IMR-90 (cell line): Measurements from ENCODE around the gene C22orf31. TPM values are rescaled to one million over a fixed set of nuclear protein-coding genes. Genes with fewer than 3 reads are reported as not detected.

Experiments used
- ATAC-seq: fragments of 200-7000 bp; cut with Tn5 transposase; 2 replicates; pipeline ENCODE4 v1.9.1; 2020; ENCODE audit warnings: low read depth, mild to moderate bottlenecking, moderate library complexity
- BruUV-seq: library from RNA; stranded (reverse); fragments of 400-500 nt; replicated peaks from 2 replicates; lab custom pipeline; 2021; lab: Mats Ljungman, UMichigan
- CTCF ChIA-PET: fragments of 300-600 bp; formaldehyde crosslinking; extraction: SDS; loops from one replicate; lab custom pipeline; 2021; ENCODE audit warnings: antibody characterized with exemption; lab: Yijun Ruan, JAX
- POLR2A ChIA-PET: fragments of 300-600 bp; sonication (Branson Sonifier 250); formaldehyde crosslinking; loops from one replicate; lab custom pipeline; 2022; ENCODE audit warnings: antibody characterized with exemption; ENCODE audit not compliant: unreplicated experiment; lab: Charles Lee
- DNase-seq: peaks from one replicate; pipeline ENCODE4 v3.0.0; 2013
- H2AFZ ChIP-seq: replicated peaks from 2 replicates; pipeline ENCODE3; 2013; ENCODE audit warnings: low read length, mild to moderate bottlenecking; ENCODE audit not compliant: poor library complexity
- H2AK5ac ChIP-seq: 2 replicates; pipeline ENCODE4 v1.6.1; 2013; ENCODE audit warnings: low read depth, low read length, inconsistent platforms
- H2AK9ac ChIP-seq: replicated peaks from 2 replicates; pipeline ENCODE3; 2013; ENCODE audit warnings: mild to moderate bottlenecking, low read depth, low read length, moderate library complexity; ENCODE audit not compliant: poor library complexity
- H2BK120ac ChIP-seq: 2 replicates; pipeline ENCODE4 v1.6.1; 2013; ENCODE audit warnings: low read depth, low read length, inconsistent platforms
- H2BK15ac ChIP-seq: 3 replicates; pipeline ENCODE4 v1.6.1; 2013; ENCODE audit warnings: low read depth, low read length, inconsistent platforms
- H2BK20ac ChIP-seq: 2 replicates; pipeline ENCODE4 v1.6.1; 2013; ENCODE audit warnings: low read depth, mild to moderate bottlenecking, inconsistent platforms, low read length, moderate library complexity
- H2BK5ac ChIP-seq: 2 replicates; pipeline ENCODE4 v1.6.1; 2013; ENCODE audit warnings: mild to moderate bottlenecking, low read depth, low read length, inconsistent platforms; ENCODE audit not compliant: poor library complexity, severe bottlenecking
- H3K14ac ChIP-seq: replicated peaks from 2 replicates; pipeline ENCODE4 v1.6.1; 2013; ENCODE audit warnings: low read depth, low read length, inconsistent platforms
- H3K18ac ChIP-seq: 2 replicates; pipeline ENCODE4 v1.6.1; 2013; ENCODE audit warnings: low read depth, low read length, control low read depth
- H3K23ac ChIP-seq: 2 replicates; pipeline ENCODE4 v1.6.1; 2013; ENCODE audit warnings: low read depth, low read length, inconsistent platforms
- H3K27ac ChIP-seq: 2 replicates; pipeline ENCODE4 v1.5.1; 2013; ENCODE audit warnings: mild to moderate bottlenecking, control low read depth, low read length; ENCODE audit not compliant: insufficient read depth
- H3K27me3 ChIP-seq: 2 replicates; pipeline ENCODE4 v1.6.1; 2013; ENCODE audit warnings: low read length; ENCODE audit not compliant: control insufficient read depth, insufficient read depth
- H3K36me3 ChIP-seq: 2 replicates; pipeline ENCODE4 v1.6.1; 2013; ENCODE audit warnings: low read length, mixed read lengths; ENCODE audit not compliant: control insufficient read depth, insufficient read depth
- H3K4ac ChIP-seq: 2 replicates; pipeline ENCODE4 v1.6.1; 2013; ENCODE audit warnings: low read depth, low read length, inconsistent platforms
- H3K4me1 ChIP-seq: 2 replicates; pipeline ENCODE4 v1.6.1; 2013; ENCODE audit warnings: low read length, mixed read lengths; ENCODE audit not compliant: control insufficient read depth, insufficient read depth
- H3K4me2 ChIP-seq: 2 replicates; pipeline ENCODE4 v1.6.1; 2013; ENCODE audit warnings: low read depth, mild to moderate bottlenecking, control low read depth, low read length, moderate library complexity
- H3K4me3 ChIP-seq: 2 replicates; pipeline ENCODE4 v1.5.1; 2013; ENCODE audit warnings: low read depth, mild to moderate bottlenecking, control low read depth, low read length, moderate library complexity; ENCODE audit not compliant: insufficient read depth
- H3K56ac ChIP-seq: 2 replicates; pipeline ENCODE4 v1.6.1; 2013; ENCODE audit warnings: low read length, inconsistent platforms; ENCODE audit not compliant: insufficient read depth; ENCODE audit errors: extremely low read depth
- H3K79me1 ChIP-seq, 2 experiments: 2 replicates each; pipeline ENCODE4 v1.6.1; 2013; ENCODE audit warnings: low read length in 2 of 2, inconsistent platforms in 1 of 2, low read depth in 1 of 2
- H3K9ac ChIP-seq: 2 replicates; pipeline ENCODE4 v1.6.1; 2013; ENCODE audit warnings: low read depth, low read length, control low read depth
- H3K9me1 ChIP-seq: 2 replicates; pipeline ENCODE4 v1.6.1; 2013; ENCODE audit warnings: low read length, inconsistent platforms; ENCODE audit not compliant: insufficient read depth
- H3K9me3 ChIP-seq: 2 replicates; pipeline ENCODE4 v1.6.1; 2013; ENCODE audit warnings: low read length; ENCODE audit not compliant: control insufficient read depth, insufficient read depth
- H4K20me1 ChIP-seq: 2 replicates; pipeline ENCODE4 v1.6.1; 2013; ENCODE audit warnings: low read length, inconsistent platforms; ENCODE audit not compliant: insufficient read depth
- H4K5ac ChIP-seq: 2 replicates; pipeline ENCODE4 v1.6.1; 2013; ENCODE audit warnings: mild to moderate bottlenecking, low read depth, low read length, control low read depth
- H4K8ac ChIP-seq, 2 experiments: 2 replicates each; pipeline ENCODE4 v1.6.1; 2013; ENCODE audit warnings: low read depth in 2 of 2, low read length in 2 of 2, control low read depth in 1 of 2, inconsistent platforms in 1 of 2
- H4K91ac ChIP-seq: 2 replicates; pipeline ENCODE4 v1.6.1; 2013; ENCODE audit warnings: low read depth, low read length, inconsistent platforms; ENCODE audit not compliant: insufficient read depth
- BHLHE40 ChIP-seq: fragments of 150-350 bp; IDR thresholded peaks from 2 replicates; pipeline ENCODE4 v1.6.1; 2016; ENCODE audit warnings: mild to moderate bottlenecking, low read depth, low read length
- CEBPB ChIP-seq: IDR thresholded peaks from 2 replicates; pipeline ENCODE4 v1.6.1; 2012; ENCODE audit warnings: low read depth, low read length, improper control_type of control experiment
- CHD1 ChIP-seq: IDR thresholded peaks from 2 replicates; pipeline ENCODE4 v1.6.1; 2012; ENCODE audit warnings: low read depth, low read length, improper control_type of control experiment
- FOS ChIP-seq: fragments of 150-350 bp; IDR thresholded peaks from 2 replicates; pipeline ENCODE4 v1.6.1; 2016; ENCODE audit warnings: low read depth, low read length
- MAFK ChIP-seq: IDR thresholded peaks from 2 replicates; pipeline ENCODE4 v1.6.1; 2012; ENCODE audit warnings: low read depth, low read length, improper control_type of control experiment
- MXI1 ChIP-seq: IDR thresholded peaks from 2 replicates; pipeline ENCODE4 v1.6.1; 2012; ENCODE audit warnings: low read depth, mild to moderate bottlenecking, low read length, moderate library complexity, borderline replicate concordance
- NFE2L2 ChIP-seq: fragments of 150-350 bp; IDR thresholded peaks from 2 replicates; pipeline ENCODE4 v1.6.1; 2016; ENCODE audit warnings: low read depth, mild to moderate bottlenecking, low read length
- POLR2A ChIP-seq: IDR thresholded peaks from 2 replicates; pipeline ENCODE4 v1.6.1; 2012; ENCODE audit warnings: mild to moderate bottlenecking, low read depth, low read length
- RAD21 ChIP-seq: IDR thresholded peaks from 2 replicates; pipeline ENCODE4 v1.6.1; 2012; ENCODE audit warnings: low read length, improper control_type of control experiment
- RCOR1 ChIP-seq: IDR thresholded peaks from 2 replicates; pipeline ENCODE4 v1.6.1; 2012; ENCODE audit warnings: mild to moderate bottlenecking, low read length, improper control_type of control experiment; ENCODE audit not compliant: insufficient replicate concordance
- RFX5 ChIP-seq: IDR thresholded peaks from 2 replicates; pipeline ENCODE4 v1.8.0; 2012; ENCODE audit warnings: low read depth, mild to moderate bottlenecking, low read length, moderate library complexity
- SMC3 ChIP-seq: fragments of 150-350 bp; IDR thresholded peaks from 2 replicates; pipeline ENCODE4 v1.6.1; 2016; ENCODE audit warnings: low read depth, mild to moderate bottlenecking, antibody characterized with exemption, low read length, moderate library complexity
- WGBS, 2 experiments: methylation state at CpG; one replicate each; pipeline versions ENCODE4 v1.1.5 to v1.1.7; 2013; ENCODE audit warnings: missing lambda C conversion rate in 2 of 2; ENCODE audit not compliant: insufficient read length in 1 of 2; ENCODE audit errors: extremely low coverage in 2 of 2; 5-methylcytosine and 5-hydroxymethylcytosine counted together
- dilution Hi-C: fragments of 300-500 bp; cut with HindIII; formaldehyde crosslinking; loops from one replicate; pipeline ENCODE4 v1.14.3; 2018; ENCODE audit warnings: low sequenced_read_pairs; ENCODE audit not compliant: unreplicated experiment
- in situ Hi-C: fragments of 300-500 bp; cut with MboI; formaldehyde crosslinking; loops from 3 replicates; pipeline ENCODE4 v1.14.3; 2019; ENCODE audit warnings: low sequenced_read_pairs, inconsistent platforms, mixed read lengths
- intact Hi-C: fragments of 100-400 bp; cut with micrococcal nuclease; formaldehyde crosslinking; loops from 2 replicates; pipeline ENCODE4 v1.10.0; 2022
- polyA plus RNA-seq, 3 experiments: library from polyadenylated mRNA; depleted of rRNA; stranded (reverse); fragments of >200 nt; gene quantifications; 2 replicates each; pipeline ENCODE4 v1.2.3, GENCODE V29; 2012; ENCODE audit warnings: low replicate concordance in 1 of 3
- total RNA-seq: library from RNA; depleted of rRNA; stranded (reverse); fragments of >200 nt; gene quantifications from 2 replicates; pipeline ENCODE4 v1.2.3, GENCODE V29; 2012
- TF ChIP-seq, protein P1 (sequence below): fragments of 150-350 bp; IDR thresholded peaks from 2 replicates; pipeline ENCODE4 v1.6.1; 2017; ENCODE audit warnings: mild to moderate bottlenecking, antibody characterized with exemption, low read length, low read depth
- TF ChIP-seq, protein P2 (sequence below): fragments of 150-350 bp; IDR thresholded peaks from 2 replicates; pipeline ENCODE4 v1.6.1; 2016; ENCODE audit warnings: low read depth, mild to moderate bottlenecking, low read length, moderate library complexity, borderline replicate concordance
- TF ChIP-seq, protein P3 (sequence below): conservative IDR thresholded peaks from 2 replicates; pipeline ENCODE4 v1.5.1; 2012; ENCODE audit warnings: mild to moderate bottlenecking, low read depth, low read length, improper control_type of control experiment

The C22orf31 gene
- total and polyA plus RNA-seq, 2 of the 4 experiments (the other 2 are of a cell fraction): not detected

DNA sequence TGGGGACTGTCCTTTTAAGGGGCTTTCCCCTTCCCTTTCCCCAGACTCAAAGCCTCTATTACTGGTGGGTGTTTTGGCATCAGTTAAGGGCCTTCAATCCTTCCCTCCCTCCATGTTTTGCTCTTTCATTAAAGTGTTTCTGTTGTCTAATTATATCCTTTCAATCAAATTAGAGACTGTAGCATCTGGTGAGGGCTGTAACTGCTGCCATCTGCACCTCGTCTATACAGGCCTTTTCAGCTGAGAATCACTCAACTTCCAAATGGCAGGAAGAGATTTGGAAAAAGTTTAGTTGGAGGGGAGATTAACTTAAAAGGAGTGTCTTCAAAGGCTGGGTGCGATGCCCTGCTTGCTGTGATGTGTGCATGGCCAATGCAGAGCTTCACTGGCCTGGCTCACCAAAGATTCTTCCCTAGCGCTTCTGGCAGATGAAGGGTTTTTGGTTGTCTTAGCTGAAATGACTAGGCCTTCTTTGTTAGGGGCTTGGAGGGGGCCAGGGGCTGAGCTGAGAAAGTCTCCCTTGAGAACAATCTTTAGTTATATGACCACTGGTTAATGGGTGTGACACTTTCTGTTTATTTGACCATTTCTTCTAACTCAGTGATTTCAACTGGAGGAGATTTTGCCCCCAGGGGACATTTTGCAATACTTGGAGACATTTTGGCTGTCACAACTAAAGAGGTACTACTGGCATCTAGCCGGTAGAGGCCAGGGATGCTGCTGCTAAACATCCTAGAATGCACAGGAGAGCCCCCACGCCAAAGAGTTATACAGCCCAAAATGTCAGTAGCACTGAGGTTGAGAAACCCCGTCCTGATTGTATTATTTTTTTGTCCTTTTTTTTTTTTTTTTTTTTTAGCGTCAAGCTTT lies 18.7 kb upstream of the C22orf31 start:
- Histone ChIP-seq H4K5ac (no peak overlapping the region), H3K9me3 (no peaks in the 10 kb centered on the region), H2BK20ac (no peak overlapping the region), H3K9me1 (no peaks in the 10 kb centered on the region), H3K4me2 (no peak overlapping the region), H3K56ac (no peak overlapping the region), H4K20me1 (no peaks in the 10 kb centered on the region), H3K4me1 (peaks cover 1% of the 10 kb centered on the region; the same call in 1 of the 2 replicates), H3K4ac (no peak overlapping the region), H3K36me3 (no peaks in the 10 kb centered on the region), H4K91ac (no peak overlapping the region), H3K23ac (no peak overlapping the region), H2BK120ac (no peak overlapping the region), H3K27ac (no peak overlapping the region), H2AFZ (no peak overlapping the region), H4K8ac (no peak overlapping the region), H3K18ac (no peak overlapping the region), H3K4me3 (no peak overlapping the region), H3K9ac (no peak overlapping the region), H2BK15ac (no peak overlapping the region), H3K27me3 (no peaks in the 10 kb centered on the region), H2AK9ac (no peak overlapping the region), H2BK5ac (no peak overlapping the region), H3K14ac (no peak overlapping the region), H3K79me1 (no peaks in the 10 kb centered on the region), H2AK5ac (no peak overlapping the region)
- CTCF ChIA-PET: interaction anchor here (0.6 kb wide), 1 partner anchor 36 kb away, joined by 3 read pairs; no protein-coding TSS in a partner anchor
- intact Hi-C loops (no loop called here), in situ Hi-C loops (no loop called here), dilution Hi-C loops (no loop called here)
- DNase-seq: no peak
- WGBS, 2 experiments: 60% methylated on average over 1 of the region's 7 CpGs; no CpG with 5 or more reads in 1 of the 2 experiments
- no TSS peak for BruUV-seq
- POLR2A ChIA-PET: no interaction called here
- no peak for ATAC-seq
- TF ChIP-seq BHLHE40: no peak
- TF ChIP-seq FOS: no peak
- TF ChIP-seq, protein P1, sequence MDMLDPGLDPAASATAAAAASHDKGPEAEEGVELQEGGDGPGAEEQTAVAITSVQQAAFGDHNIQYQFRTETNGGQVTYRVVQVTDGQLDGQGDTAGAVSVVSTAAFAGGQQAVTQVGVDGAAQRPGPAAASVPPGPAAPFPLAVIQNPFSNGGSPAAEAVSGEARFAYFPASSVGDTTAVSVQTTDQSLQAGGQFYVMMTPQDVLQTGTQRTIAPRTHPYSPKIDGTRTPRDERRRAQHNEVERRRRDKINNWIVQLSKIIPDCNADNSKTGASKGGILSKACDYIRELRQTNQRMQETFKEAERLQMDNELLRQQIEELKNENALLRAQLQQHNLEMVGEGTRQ: no peak
- no peak for TF ChIP-seq RCOR1
- TF ChIP-seq RAD21: no peak
- no peak for TF ChIP-seq SMC3
- TF ChIP-seq RFX5: no peak
- TF ChIP-seq CHD1: no peak
- TF ChIP-seq, protein P2, sequence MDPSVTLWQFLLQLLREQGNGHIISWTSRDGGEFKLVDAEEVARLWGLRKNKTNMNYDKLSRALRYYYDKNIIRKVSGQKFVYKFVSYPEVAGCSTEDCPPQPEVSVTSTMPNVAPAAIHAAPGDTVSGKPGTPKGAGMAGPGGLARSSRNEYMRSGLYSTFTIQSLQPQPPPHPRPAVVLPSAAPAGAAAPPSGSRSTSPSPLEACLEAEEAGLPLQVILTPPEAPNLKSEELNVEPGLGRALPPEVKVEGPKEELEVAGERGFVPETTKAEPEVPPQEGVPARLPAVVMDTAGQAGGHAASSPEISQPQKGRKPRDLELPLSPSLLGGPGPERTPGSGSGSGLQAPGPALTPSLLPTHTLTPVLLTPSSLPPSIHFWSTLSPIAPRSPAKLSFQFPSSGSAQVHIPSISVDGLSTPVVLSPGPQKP: no peak
- no peak for TF ChIP-seq CEBPB
- TF ChIP-seq MAFK: no peak
- TF ChIP-seq, protein P3, sequence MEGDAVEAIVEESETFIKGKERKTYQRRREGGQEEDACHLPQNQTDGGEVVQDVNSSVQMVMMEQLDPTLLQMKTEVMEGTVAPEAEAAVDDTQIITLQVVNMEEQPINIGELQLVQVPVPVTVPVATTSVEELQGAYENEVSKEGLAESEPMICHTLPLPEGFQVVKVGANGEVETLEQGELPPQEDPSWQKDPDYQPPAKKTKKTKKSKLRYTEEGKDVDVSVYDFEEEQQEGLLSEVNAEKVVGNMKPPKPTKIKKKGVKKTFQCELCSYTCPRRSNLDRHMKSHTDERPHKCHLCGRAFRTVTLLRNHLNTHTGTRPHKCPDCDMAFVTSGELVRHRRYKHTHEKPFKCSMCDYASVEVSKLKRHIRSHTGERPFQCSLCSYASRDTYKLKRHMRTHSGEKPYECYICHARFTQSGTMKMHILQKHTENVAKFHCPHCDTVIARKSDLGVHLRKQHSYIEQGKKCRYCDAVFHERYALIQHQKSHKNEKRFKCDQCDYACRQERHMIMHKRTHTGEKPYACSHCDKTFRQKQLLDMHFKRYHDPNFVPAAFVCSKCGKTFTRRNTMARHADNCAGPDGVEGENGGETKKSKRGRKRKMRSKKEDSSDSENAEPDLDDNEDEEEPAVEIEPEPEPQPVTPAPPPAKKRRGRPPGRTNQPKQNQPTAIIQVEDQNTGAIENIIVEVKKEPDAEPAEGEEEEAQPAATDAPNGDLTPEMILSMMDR: no peak
- no peak for TF ChIP-seq NFE2L2
- no peak for TF ChIP-seq POLR2A
- no peak for TF ChIP-seq MXI1
